DND-41 (cell line): Measurements from ENCODE around the gene H6PD.

Experiments
- EZH2 ChIP-seq: IDR thresholded peaks from 3 replicates; pipeline ENCODE4 v1.6.1; 2012; ENCODE audit warnings: borderline replicate concordance, low read depth, mild to moderate bottlenecking, moderate library complexity, low read length, inconsistent platforms; ENCODE audit not compliant: severe bottlenecking
- TF ChIP-seq, protein P1 (sequence below): IDR thresholded peaks from 2 replicates; pipeline ENCODE4 v1.5.1; 2012; ENCODE audit warnings: borderline replicate concordance, low read length, moderate library complexity, mild to moderate bottlenecking; ENCODE audit not compliant: poor library complexity, severe bottlenecking; ENCODE audit errors: extremely low read depth

DNA sequence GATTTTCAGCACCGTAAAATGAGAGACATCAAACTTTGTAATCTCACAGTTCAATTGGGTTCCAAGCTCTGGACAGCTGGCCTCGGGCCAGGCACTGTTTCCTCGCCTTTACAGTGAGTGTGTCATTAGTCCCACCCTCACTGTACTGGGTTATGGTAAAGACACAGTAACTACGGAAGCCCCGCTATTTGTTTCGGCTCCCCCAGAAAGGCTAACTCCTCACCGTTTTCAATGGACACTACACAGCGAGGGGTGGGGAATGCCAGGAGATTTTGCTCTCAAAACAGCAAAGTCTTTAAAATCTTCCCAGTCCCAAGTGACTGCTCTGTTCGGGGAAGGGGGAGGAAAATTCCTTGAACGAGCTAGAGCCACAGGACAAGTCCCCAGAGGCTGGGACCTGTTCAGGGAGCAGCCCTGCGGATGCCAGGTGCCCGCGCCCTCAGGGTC is 57.4 kb downstream of the H6PD start:
- TF ChIP-seq, protein P1, sequence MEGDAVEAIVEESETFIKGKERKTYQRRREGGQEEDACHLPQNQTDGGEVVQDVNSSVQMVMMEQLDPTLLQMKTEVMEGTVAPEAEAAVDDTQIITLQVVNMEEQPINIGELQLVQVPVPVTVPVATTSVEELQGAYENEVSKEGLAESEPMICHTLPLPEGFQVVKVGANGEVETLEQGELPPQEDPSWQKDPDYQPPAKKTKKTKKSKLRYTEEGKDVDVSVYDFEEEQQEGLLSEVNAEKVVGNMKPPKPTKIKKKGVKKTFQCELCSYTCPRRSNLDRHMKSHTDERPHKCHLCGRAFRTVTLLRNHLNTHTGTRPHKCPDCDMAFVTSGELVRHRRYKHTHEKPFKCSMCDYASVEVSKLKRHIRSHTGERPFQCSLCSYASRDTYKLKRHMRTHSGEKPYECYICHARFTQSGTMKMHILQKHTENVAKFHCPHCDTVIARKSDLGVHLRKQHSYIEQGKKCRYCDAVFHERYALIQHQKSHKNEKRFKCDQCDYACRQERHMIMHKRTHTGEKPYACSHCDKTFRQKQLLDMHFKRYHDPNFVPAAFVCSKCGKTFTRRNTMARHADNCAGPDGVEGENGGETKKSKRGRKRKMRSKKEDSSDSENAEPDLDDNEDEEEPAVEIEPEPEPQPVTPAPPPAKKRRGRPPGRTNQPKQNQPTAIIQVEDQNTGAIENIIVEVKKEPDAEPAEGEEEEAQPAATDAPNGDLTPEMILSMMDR = no peak
- TF ChIP-seq EZH2 = no peak
